Endothelial cell of umbilical vein (primary cell): ENCODE results near the gene ALDOC. TPM values are rescaled to one million over a fixed set of nuclear protein-coding genes. Genes with fewer than 3 reads are reported as not detected.

ENCODE experiments used
- BruUV-seq: library from RNA; stranded (reverse); fragments of 400-500 nt; replicated peaks from 2 replicates; lab custom pipeline; 2021; lab: Mats Ljungman, UMichigan
- CTCF ChIA-PET: fragments of 300-600, 350-600 bp; sonication (Branson Sonifier 250); formaldehyde crosslinking; loops from one replicate; lab custom pipeline; 2021; ENCODE audit warnings: antibody characterized with exemption, inconsistent platforms; lab: Charles Lee
- POLR2A ChIA-PET: fragments of 300-600, 350-600 bp; sonication (Branson Sonifier 250); formaldehyde crosslinking; loops from one replicate; lab custom pipeline; 2021; ENCODE audit warnings: antibody characterized with exemption, inconsistent platforms; lab: Charles Lee
- DNase-seq: peaks from one replicate; pipeline ENCODE4 v3.0.0-alpha.2; 2011; ENCODE audit warnings: low read depth, low spot score
- FAIRE-seq: peaks from 2 replicates; lab custom pipeline; 2011; peaks lifted over from hg19 to GRCh38; lab: Jason Lieb, UNC
- H2AFZ ChIP-seq: 2 replicates; pipeline ENCODE4 v1.6.0; 2012; ENCODE audit warnings: low read depth, low read length, control low read depth, inconsistent platforms
- H3K27ac ChIP-seq: 2 replicates; pipeline ENCODE4 v1.5.1; 2011; ENCODE audit warnings: low read depth, mild to moderate bottlenecking, control low read depth, low read length, moderate library complexity; ENCODE audit not compliant: insufficient read depth
- H3K27me3 ChIP-seq, 2 experiments: 2 replicates each; pipeline versions ENCODE4 v1.6.0 to v1.6.1; 2011; ENCODE audit warnings: low read length in 2 of 2, mixed read lengths in 1 of 2; ENCODE audit not compliant: control insufficient read depth in 2 of 2, insufficient read depth in 2 of 2
- H3K36me3 ChIP-seq, 2 experiments: 2 replicates in 1 of 2; 3 replicates in 1 of 2; pipeline ENCODE4 v1.5.1; 2011; ENCODE audit warnings: low read length in 2 of 2, mild to moderate bottlenecking in 1 of 2, moderate library complexity in 1 of 2; ENCODE audit not compliant: control insufficient read depth in 2 of 2, insufficient read depth in 2 of 2; ENCODE audit errors: extremely low read depth in 1 of 2
- H3K4me1 ChIP-seq: 3 replicates; pipeline ENCODE4 v1.5.1; 2011; ENCODE audit warnings: mild to moderate bottlenecking, low read length; ENCODE audit not compliant: control insufficient read depth, insufficient read depth; ENCODE audit errors: extremely low read depth
- H3K4me2 ChIP-seq: 2 replicates; pipeline ENCODE4 v1.6.1; 2011; ENCODE audit warnings: low read length, control low read depth, mixed read lengths; ENCODE audit not compliant: insufficient read depth
- H3K4me3 ChIP-seq, 3 experiments: fragments of 200-600 bp in 1 of 3; sonication (generic), shearing (Covaris generic) in 1 of 3; replicated peaks in 1 of 3; 2 replicates each; pipeline ENCODE4 v1.5.1; 2011 to 2016; ENCODE audit warnings: control low read depth in 3 of 3, low read length in 3 of 3, mild to moderate bottlenecking in 2 of 3, inconsistent platforms in 1 of 3, low read depth in 1 of 3, moderate library complexity in 1 of 3; ENCODE audit not compliant: insufficient read depth in 1 of 3
- H3K79me2 ChIP-seq: 2 replicates; pipeline ENCODE4 v1.6.0; 2012; ENCODE audit warnings: low read length, inconsistent platforms; ENCODE audit not compliant: control insufficient read depth, insufficient read depth
- H3K9ac ChIP-seq: replicated peaks from 2 replicates; pipeline ENCODE3; 2011; ENCODE audit warnings: low read length, control low read depth; ENCODE audit not compliant: insufficient read depth; ENCODE audit errors: extremely low read depth
- H3K9me1 ChIP-seq: replicated peaks from 3 replicates; pipeline ENCODE4 v1.6.0; 2011; ENCODE audit warnings: mild to moderate bottlenecking, low read length; ENCODE audit not compliant: control insufficient read depth, insufficient read depth; ENCODE audit errors: extremely low read depth
- H3K9me3 ChIP-seq: replicated peaks from 2 replicates; pipeline ENCODE4 v1.5.1; 2012; ENCODE audit warnings: low read length, inconsistent platforms; ENCODE audit not compliant: control insufficient read depth, insufficient read depth
- H4K20me1 ChIP-seq: replicated peaks from 2 replicates; pipeline ENCODE3; 2011; ENCODE audit warnings: mild to moderate bottlenecking, low read length; ENCODE audit not compliant: control insufficient read depth, insufficient read depth; ENCODE audit errors: extremely low read depth
- EZH2 ChIP-seq: IDR thresholded peaks from 2 replicates; pipeline ENCODE4 v1.6.1; 2012; ENCODE audit warnings: borderline replicate concordance, low read depth, mild to moderate bottlenecking, moderate library complexity, low read length, inconsistent platforms; ENCODE audit not compliant: severe bottlenecking
- FOS ChIP-seq: IDR thresholded peaks from 2 replicates; pipeline ENCODE4 v1.6.1; 2011; ENCODE audit warnings: mild to moderate bottlenecking, low read length, moderate library complexity, borderline replicate concordance; ENCODE audit not compliant: insufficient read depth
- GATA2 ChIP-seq: IDR thresholded peaks from 2 replicates; pipeline ENCODE4 v1.7.0; 2011; ENCODE audit warnings: low read depth, mild to moderate bottlenecking, moderate library complexity, mixed read lengths, low read length; ENCODE audit not compliant: insufficient read length, insufficient read depth
- JUN ChIP-seq: IDR thresholded peaks from 2 replicates; pipeline ENCODE4 v1.6.1; 2011; ENCODE audit warnings: borderline replicate concordance, low read depth; ENCODE audit not compliant: insufficient read length, insufficient read depth
- MYC ChIP-seq: IDR thresholded peaks from one replicate; pipeline ENCODE4 v1.6.1; 2011; ENCODE audit warnings: mild to moderate bottlenecking, low read depth, low read length
- POLR2A ChIP-seq: IDR thresholded peaks from 2 replicates; pipeline ENCODE4 v1.6.1; 2012; ENCODE audit warnings: low read depth, mild to moderate bottlenecking, control low read depth, low read length
- POLR2AphosphoS5 ChIP-seq: IDR thresholded peaks from 2 replicates; pipeline ENCODE4 v1.6.1; 2012; ENCODE audit warnings: low read depth, mild to moderate bottlenecking, control low read depth, low read length, moderate library complexity; ENCODE audit not compliant: insufficient read depth
- dilution Hi-C: fragments of 300-500 bp; cut with MboI; formaldehyde crosslinking; loops from one replicate; pipeline ENCODE4 v1.15.0; 2019; ENCODE audit warnings: low sequenced_read_pairs; ENCODE audit not compliant: extremely low pct_ligation_motif_present
- intact Hi-C: fragments of 100-400 bp; cut with micrococcal nuclease; formaldehyde crosslinking; loops from one replicate; pipeline ENCODE4 v1.10.0; 2022
- polyA plus RNA-seq, 4 experiments: library from polyadenylated mRNA; depleted of rRNA in 3 of 4; stranded (reverse) in 3 of 4; unstranded in 1 of 4; fragments of >200 nt; gene quantifications; 2 replicates each; pipeline versions ENCODE4 v1.2.1 to v1.2.3, GENCODE V29; 2011 to 2012; ENCODE audit warnings: missing spikeins in 1 of 4
- total RNA-seq: library from RNA; stranded (reverse); gene quantifications from 2 replicates; pipeline ENCODE4 v1.2.3, GENCODE V29; 2021
- TF ChIP-seq, protein P1 (sequence below), 2 donors: IDR thresholded peaks; 1 replicate in 1 of 2; 2 replicates in 1 of 2; pipeline ENCODE4 v1.5.1; 2011; ENCODE audit warnings: low read length in 2 of 2, mild to moderate bottlenecking in 2 of 2, moderate library complexity in 2 of 2, control low read depth in 1 of 2, inconsistent platforms in 1 of 2, low read depth in 1 of 2; ENCODE audit not compliant: insufficient read depth in 1 of 2; ENCODE audit errors: extremely low read depth in 1 of 2
- TF ChIP-seq, protein P2 (sequence below): IDR thresholded peaks from 2 replicates; pipeline ENCODE4 v1.6.1; 2011; ENCODE audit not compliant: insufficient read depth, insufficient read length

The ALDOC gene
- total and polyA plus RNA-seq, 2 donors (not counting 3 experiments of a cell fraction or from before 2014, with no cell fraction given): 7.2 to 18.9 TPM

GRCh38 chr17:28615260-28615940 lies 38.7 kb upstream of the ALDOC start:
- dilution Hi-C loops (no loop called here), intact Hi-C loops (no loop called here)
- BruUV-seq: no TSS peak
- Histone ChIP-seq H3K36me3 (peaks cover 32 to 42% of the 10 kb centered on the region in 2 experiments), H3K9me1 (no peaks in the 10 kb centered on the region), H4K20me1 (no peaks in the 10 kb centered on the region), H3K4me2 (no peak overlapping the region), H3K4me3 (no peak overlapping the region), H3K9me3 (no peaks in the 10 kb centered on the region), H3K79me2 (no peaks in the 10 kb centered on the region), H3K9ac (no peak overlapping the region), H3K27ac (no peak overlapping the region), H3K27me3 (no peaks in the 10 kb centered on the region), H2AFZ (no peak overlapping the region), H3K4me1 (peaks cover 7% of the 10 kb centered on the region)
- CTCF ChIA-PET: interaction anchor here (1.0 to 2.6 kb wide), 3 partner anchors 19 to 31 kb away, joined by 3 to 5 read pairs (median 4); partner anchors contain the start of gene BLTP2
- TF ChIP-seq JUN (no peak), MYC (no peak), POLR2A (no peak), EZH2 (no peak), FOS (no peak), POLR2AphosphoS5 (no peak), GATA2 (no peak)
- TF ChIP-seq, protein P1, sequence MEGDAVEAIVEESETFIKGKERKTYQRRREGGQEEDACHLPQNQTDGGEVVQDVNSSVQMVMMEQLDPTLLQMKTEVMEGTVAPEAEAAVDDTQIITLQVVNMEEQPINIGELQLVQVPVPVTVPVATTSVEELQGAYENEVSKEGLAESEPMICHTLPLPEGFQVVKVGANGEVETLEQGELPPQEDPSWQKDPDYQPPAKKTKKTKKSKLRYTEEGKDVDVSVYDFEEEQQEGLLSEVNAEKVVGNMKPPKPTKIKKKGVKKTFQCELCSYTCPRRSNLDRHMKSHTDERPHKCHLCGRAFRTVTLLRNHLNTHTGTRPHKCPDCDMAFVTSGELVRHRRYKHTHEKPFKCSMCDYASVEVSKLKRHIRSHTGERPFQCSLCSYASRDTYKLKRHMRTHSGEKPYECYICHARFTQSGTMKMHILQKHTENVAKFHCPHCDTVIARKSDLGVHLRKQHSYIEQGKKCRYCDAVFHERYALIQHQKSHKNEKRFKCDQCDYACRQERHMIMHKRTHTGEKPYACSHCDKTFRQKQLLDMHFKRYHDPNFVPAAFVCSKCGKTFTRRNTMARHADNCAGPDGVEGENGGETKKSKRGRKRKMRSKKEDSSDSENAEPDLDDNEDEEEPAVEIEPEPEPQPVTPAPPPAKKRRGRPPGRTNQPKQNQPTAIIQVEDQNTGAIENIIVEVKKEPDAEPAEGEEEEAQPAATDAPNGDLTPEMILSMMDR (IDR thresholded peaks at IDR 0.05; ENCODE audit: extremely low read depth in 1 of 2, insufficient read depth in 1 of 2, low read depth in 1 of 2, low read length in 2 of 2): no peak
- TF ChIP-seq, protein P2, sequence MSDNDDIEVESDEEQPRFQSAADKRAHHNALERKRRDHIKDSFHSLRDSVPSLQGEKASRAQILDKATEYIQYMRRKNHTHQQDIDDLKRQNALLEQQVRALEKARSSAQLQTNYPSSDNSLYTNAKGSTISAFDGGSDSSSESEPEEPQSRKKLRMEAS: no peak
- POLR2A ChIA-PET: no interaction called here
- no peak for FAIRE-seq
- no peak for DNase-seq
